DMS114 treated with DMSO at 0.1 percent for 48 hours (cell line): Measurements from ENCODE around the gene MAP3K1.

ENCODE experiments used
- DNase-seq: peaks from one replicate; lab custom pipeline; 2025; ENCODE audit not compliant: unreplicated experiment; lab: John Stamatoyannopoulos, UW

The MAP3K1 gene

DNA sequence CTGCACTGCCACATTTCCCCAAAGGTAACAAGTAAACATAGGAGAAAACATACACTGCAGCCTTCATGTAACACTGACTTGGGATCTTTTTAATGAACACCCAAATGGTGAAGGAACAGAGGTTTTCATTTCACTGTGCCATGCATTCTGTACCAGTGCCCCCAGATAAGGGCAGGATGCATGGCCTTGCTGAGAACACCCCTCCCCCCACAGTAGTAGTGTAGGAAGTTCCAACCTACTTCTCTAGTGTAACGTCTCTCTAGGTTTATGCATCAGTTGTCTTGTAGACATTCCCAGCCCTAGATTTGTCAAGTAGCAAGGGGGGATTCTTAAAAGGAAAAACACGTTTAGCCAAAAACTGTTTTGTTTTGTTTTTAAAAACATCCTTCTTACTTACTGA, 29.9 kb downstream of the MAP3K1 start:
- no peak for DNase-seq

DNA sequence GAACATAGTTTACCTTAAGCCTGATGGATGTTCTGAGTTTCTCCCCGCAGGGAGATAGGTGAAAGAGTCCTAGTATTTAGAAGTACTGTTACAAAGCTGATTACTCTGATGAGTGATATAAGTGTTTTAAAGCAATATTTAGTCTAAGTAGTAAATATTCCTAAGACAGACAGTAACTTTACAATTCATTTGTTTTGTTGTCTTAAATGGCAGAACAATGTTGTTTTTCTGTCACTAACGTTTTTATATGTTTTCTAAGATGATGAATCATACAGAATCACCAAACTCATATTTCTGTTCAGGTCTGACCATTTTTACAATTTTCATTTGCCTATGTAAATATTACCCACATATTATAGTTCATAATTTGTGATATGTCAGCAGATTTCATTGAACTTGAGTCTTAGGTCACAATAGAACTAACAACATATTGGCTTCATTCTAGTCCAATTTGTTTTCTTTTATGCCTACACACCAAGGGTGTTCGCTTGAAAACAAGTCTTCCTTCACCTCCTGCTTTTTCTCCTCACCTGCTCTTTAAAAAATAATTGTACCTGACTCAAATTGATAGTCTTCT, 30.6 kb downstream of the MAP3K1 start:
- DNase-seq: no peak

DNA sequence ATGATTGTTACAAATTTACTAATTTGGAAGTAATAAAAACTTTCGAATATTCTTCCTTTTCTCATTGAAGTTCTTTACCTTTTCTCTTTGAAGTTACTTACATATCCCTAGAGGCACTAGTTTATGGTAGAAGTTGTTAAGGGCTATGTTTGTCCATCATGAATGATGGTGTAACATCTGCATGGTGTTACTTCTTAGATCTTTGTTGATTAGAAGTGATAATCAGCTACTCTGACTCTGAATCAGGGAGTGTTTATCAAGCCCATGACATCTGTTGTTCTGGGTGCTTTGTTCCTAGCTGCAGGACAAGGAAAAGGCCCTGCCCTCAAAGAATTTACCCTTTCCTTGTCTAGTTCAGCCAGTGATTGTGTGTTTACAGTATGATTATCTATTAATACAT, 32.9 kb downstream of the MAP3K1 start:
- DNase-seq: no peak

DNA sequence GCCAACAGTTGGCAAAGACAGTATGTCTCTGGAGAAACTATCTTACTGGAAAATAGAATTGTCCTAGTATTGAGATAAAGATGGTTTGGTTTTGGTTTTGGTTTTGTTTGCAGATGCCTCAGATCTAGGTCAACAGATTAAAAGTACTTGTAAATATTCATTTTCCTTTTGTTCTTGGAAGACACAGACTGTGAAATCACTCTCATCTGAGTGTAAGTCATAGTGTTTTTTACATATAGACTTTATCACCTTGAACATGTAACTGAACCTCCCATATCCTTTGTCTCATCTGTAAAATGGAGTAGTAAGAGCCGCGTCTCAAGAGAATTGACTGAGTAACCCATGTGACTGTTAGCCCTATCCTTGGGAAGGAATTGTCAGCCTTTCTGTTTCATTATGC, 34.3 kb downstream of the MAP3K1 start:
- DNase-seq: no peak

DNA sequence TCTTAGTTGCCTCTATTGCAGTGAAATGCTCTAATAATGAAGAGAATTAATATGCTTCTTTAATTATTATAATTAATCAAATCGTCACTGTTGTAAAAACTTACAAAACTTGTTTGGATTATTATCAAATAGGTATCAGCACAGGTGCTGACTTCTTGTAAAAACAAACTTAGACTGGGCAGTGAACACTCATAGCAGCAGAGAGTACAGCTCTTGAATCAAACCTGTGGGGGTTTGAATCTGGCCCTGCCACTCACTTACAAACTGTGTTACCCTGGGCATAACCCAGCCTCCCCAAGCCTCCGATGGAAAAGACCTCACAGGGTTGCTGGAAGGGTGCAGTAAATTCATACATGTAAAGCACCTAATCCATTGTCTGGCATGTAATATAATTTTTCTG, 35.1 kb downstream of the MAP3K1 start:
- no peak for DNase-seq

DNA sequence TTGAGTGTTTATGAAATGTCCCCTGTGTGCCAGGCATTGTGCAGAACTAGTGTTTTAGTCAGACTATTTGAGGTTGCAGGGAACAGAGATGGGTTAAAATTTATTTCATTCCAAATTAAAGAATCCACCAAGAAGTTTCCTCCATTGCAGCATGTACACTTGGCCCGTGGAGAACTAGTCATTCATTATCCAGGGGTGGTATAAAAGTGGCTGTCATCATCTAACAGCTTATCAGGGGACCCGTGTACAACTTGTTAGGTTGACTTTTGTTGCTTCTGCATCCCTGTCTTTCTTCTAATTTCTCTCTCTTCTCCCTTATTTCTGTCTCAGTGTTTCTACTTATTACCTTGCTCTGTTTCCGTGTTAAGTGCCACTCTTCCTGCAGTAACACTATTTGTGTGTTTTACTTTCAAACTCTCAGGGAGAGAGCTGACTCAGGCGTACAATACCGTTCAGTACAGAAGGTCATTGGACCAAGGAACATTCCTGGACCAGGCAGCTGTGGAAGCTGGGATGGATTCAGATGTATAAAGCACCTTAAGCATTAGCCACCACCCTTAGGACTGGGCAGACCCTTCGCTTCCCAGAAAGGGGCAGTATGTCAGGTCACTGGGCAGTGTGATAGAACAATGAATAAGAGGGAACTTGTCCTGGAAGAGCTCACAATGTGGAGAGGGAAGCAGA, 36.1 kb downstream of the MAP3K1 start:
- no peak for DNase-seq

DNA sequence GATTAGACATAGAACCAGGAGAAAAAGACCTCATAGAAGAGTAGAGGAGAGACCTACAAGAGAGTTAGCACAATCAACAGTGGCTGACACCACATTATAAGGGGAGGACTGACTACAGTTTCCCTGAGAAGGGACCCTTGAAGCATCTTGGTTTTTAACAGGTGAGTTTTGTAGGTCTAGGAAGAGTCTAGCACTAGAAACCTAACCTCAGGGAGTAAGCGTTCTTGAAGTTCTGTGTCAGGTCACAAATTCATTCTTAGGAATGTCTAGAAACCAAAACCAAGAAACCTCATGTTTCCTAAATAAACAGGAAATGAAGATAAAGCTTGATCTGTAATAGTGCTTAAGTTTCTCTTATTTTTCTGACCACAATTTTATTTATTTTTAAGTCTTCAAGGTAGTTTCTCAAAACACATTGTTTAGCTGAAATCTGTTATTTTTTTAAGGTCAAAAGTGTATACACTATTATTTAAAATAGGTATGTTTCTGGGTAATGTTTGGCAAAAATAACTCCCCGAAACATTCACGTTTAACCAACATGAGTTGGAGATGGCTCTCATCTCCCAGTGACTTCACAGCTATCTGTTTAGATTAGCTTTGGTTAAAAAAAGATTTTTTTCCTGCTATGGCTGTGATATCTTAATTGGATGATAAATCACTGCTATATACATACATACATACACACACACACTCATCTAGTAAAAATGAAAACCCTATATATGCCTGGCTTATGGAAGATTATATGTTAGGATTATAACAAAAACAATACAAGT, 37.1 kb downstream of the MAP3K1 start:
- DNase-seq: no peak

DNA sequence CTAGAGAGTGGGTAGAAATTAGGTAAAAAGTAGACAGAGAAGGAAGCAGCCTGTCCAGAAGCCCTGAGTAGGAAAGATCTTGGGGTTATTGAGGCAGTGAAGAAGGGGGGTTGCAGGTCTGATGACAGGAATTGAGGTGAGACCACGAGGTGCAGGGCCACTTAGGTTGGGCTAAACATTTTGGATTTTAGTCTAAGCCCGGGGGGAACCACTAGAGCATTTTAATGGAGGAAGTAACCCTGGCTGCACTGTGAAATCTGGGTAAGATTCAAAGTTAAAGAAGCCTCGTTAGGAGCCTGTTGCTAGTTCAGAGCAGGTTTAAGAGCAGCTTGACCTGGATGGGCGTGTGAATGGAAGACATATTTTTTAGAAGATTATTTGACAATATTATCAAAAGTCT, 38.3 kb downstream of the MAP3K1 start:
- DNase-seq: no peak

DNA sequence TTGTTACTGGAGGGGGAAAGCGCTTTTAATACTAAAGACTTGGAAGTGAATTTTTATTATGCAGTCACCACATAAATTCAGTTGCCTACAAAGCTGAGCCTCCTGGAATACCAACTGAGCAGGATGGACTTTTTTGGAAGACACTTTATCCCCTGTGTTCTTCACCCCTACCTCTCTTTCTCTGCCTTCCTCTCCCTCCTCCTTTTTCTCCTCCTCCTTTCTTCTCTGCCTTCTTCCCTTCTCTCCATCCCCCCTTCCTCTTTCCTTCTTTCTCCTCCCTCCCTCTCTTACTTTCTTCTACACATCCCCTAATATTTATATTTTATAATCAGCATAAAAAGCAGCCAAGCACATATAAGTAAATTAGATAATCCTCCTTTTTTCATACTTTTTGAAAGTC, 39.6 kb downstream of the MAP3K1 start:
- no peak for DNase-seq

DNA sequence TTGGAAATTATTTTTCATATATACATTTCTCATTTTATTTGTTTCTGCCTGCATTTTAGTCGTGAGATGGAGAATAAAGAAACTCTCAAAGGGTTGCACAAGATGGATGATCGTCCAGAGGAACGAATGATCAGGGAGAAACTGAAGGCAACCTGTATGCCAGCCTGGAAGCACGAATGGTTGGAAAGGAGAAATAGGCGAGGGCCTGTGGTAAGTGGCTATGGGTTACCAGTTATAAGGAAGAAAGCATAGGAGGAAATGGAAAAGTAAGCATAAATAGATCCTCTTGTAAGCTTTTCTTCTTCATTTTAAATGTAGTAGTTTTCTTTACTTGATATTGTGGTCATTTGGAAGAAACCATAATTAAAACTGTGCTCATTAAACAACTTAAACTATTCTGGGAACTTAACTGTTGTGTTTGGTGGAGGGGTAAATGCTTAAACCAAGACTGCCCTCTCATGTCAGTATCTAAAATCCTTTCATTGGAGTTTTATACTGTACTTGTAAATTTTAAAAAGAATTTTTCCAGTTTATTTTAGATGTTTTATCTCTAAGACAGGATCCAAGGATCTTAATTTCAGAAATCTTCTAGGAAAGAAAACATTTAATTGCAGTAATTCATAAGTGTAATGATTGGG, 41.3 kb downstream of the MAP3K1 start:
- no peak for DNase-seq

DNA sequence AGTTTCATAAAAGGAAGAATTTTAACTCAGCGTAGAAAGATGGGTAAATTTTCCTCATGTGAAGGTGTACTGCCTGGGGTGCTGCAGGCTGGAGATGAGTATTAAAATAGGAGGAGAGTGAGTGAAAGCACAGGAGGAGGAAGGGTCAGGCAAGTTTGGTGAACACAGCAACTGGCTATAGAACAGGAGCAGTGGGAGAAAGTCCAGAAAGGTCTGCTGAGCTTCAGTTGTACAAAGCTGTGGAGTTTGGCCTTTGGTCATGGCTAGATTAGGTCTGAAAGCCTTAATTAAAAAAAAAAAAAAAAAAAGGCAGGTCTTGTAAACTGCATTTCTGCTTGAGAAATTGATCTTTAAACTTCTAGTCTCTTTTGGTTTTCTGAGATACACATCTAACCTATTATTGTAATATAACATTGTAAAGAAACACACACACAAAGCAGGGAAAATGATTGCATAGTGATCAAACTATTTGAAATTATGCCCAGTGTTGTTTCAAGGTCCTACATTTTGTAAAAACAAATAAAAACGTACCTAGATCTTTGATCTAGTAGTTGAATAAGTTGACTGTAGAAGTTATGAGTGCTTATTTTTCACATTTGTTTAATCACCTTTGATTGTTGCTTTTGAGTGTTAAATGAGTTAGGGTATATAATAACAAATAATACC, 43.6 kb downstream of the MAP3K1 start:
- DNase-seq: no peak

DNA sequence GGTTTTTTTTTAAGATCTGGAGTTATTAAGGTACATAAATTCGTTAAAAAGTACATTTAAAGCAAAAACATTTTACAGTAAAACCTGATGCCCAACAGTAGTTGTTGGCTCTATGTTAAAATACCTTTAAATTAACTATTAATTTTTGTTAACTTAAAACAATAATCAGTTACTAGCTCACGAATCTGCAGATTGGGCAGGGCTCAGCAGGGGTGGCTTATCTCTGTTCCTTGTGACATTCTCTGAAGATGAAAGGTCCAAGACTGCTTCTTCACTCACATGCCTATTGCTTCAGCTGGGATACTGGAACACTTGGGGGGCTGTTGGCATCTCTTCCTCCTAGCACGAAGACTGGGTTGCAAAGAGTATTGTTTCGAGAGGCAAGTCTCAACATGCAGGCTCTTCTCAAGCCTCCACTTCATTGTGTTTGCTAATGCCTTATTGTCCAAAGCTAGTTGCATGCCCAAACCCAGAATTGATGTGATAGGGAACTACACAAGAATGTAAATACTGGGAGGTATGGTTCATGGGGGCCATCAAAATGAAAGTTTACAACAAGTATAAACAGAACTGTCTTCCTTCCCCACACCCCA, 46.6 kb downstream of the MAP3K1 start:
- DNase-seq: no peak

DNA sequence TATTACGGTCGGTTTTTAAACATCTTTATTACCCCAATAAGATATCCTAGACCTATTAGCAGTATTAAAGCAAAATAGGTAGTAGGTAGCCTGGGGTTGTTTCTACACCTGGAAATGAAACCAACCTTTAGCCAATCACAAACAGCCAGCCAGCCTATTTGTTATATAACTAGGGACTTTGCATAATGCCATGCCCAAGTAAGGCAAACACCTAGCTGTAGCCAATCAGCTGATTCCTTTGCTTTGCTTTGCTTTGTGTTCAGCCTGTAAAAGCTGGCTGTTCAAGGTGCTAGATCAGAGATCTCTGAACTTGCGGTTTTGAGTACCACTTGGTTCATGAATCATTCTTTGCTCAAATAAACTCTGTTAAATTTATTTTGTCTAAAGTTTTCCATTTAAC, 47.6 kb downstream of the MAP3K1 start:
- no peak for DNase-seq

DNA sequence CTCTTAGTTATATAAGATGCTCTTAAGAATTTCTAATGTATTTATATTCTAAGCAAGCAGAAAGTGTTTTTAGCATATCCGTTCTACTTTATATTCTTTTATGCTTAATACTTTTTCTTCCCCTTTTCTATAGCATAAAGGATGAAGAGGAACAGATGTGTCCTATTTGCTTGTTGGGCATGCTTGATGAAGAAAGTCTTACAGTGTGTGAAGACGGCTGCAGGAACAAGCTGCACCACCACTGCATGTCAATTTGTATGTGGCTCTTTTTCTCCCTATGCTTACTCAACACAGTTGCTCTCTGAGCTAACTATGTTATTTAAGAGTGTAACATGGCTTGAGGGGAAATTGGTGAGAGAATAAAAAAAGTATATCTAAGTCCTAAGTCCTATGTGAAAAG, 56.4 kb downstream of the MAP3K1 start:
- DNase-seq: no peak

DNA sequence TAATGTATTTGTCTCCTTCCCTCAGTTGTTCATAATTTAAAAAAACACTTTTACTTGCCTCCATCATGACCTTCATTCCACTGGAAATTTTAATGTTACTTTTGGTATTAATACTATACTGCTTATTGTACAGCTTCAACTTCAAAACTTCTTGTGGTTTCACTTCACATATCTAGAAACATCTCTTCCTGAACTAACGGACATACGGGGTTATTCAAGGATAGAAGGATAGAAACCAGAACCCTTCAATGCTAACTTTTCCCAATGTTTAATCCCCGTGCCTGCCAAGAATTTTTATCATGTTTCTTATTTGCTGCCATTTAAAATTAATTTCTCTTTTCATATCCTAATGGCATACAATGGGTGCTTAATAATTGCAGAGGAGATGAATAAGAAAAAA, 57.7 kb downstream of the MAP3K1 start:
- DNase-seq: no peak

DNA sequence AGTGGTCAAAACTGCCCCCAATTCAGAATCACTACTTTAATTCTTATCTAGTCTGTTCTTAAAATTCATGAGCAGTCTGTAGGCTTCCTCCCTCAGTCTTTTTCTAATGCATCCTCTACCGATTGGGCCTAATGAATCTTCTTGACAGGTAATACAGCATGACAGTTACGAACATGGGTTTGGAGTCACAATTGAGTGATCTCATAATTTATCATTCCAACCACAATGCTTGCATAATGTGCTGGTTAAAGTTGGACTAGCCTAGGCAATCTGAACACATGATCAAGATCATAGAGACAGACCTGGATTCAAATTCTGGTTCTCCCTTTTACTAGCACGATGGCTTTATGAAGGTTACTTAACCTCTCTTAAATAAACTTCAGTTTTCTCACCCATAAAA, 61.0 kb downstream of the MAP3K1 start:
- DNase-seq: no peak

DNA sequence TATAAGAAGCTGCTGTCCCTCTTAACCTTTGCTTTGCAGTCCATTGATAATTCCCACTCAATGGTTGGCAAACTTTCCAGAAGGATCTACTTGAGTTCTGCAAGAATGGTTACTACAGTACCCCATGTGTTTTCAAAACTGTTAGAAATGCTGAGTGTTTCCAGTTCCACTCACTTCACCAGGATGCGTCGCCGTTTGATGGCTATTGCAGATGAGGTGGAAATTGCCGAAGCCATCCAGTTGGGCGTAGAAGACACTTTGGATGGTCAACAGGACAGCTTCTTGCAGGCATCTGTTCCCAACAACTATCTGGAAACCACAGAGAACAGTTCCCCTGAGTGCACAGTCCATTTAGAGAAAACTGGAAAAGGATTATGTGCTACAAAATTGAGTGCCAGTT, 66.2 kb downstream of the MAP3K1 start:
- DNase-seq: no peak

DNA sequence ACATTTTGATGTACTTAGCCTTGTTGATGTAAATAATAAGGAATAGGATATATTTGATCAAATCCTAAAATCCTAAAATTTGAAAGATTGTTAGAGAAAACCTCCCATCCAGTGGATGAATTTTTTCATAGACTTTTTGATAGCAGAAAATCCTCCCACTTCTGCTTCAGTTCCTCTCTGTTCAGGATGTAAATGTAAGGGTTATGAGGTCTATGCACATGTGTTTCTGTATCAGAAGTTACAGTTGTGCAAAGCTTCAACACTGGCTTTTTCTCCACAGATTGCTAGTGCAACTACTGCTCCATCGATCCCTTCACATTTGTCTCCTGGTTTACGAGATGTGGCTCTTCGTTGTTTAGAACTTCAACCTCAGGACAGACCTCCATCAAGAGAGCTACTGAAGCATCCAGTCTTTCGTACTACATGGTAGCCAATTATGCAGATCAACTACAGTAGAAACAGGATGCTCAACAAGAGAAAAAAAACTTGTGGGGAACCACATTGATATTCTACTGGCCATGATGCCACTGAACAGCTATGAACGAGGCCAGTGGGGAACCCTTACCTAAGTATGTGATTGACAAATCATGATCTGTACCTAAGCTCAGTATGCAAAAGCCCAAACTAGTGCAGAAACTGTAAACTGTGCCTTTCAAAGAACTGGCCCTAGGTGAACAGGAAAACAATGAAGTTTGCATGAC, 78.1 kb downstream of the MAP3K1 start:
- no peak for DNase-seq

DNA sequence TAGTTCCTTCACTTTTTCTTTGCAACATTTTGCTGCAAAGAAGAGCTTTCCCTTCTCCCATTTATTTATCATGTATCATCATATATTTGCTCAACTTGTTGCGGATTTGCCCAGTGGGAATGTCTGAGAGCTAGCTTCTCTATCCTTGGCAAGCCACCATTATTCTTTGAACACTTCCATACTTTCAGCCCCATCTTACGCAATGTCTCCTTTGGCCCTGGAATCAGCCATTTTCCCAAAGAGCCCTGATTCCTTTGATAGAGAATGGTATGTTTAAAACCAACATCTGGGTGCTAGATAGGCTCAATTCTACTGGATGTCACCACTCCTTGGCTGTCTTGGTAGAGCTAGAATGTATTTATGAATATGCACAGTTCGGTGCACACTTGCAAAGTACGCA, 81.4 kb downstream of the MAP3K1 start:
- no peak for DNase-seq

DNA sequence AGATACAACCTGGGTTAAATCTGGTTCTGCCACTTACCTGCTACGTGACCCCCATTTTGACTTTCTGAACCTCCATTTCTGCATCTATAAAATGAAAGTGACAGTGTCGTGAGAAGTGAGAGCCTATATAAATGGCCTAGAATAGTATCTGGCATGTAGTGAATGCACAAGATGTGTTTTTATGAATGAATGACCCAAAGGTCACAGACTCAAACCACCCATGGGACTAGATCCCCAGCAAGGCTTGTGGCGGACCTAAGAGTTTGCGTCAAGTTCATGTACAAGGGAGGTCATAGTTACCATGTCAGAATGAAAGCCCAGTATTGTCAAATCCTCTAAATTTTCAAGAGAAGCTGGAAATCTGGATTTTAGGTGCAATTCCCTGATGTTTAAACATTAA, 82.9 kb downstream of the MAP3K1 start:
- DNase-seq: no peak

DNA sequence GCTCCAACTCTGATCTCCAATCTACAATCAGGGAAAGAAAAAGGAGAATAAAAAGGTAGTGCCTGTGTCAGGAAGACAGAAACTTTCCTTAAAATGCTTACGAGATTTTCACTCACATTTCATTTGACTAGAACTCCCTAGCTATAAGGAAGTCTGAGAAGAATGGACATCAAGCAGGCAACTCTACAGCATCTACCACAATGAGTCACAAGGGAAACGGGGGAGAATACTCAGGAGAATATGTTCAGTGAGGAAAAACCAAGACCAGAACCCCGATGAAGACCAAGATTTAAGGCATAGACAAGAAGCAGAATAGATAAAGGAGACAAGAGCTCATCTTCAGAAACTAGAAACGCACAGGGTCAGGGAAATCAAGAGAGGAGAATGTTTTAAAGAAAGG, 85.0 kb downstream of the MAP3K1 start:
- no peak for DNase-seq
